ENCODE data around the gene NHS. TPM values are rescaled to one million over a fixed set of nuclear protein-coding genes. Genes with fewer than 3 reads are reported as not detected.
A peak's percentile ranks its signal among the peaks of the same experiment; 100 is the strongest.

Gene NHS
- total RNA-seq, 2 donors from 2014 or later, result 6.0 to 7.3 TPM

DNA sequence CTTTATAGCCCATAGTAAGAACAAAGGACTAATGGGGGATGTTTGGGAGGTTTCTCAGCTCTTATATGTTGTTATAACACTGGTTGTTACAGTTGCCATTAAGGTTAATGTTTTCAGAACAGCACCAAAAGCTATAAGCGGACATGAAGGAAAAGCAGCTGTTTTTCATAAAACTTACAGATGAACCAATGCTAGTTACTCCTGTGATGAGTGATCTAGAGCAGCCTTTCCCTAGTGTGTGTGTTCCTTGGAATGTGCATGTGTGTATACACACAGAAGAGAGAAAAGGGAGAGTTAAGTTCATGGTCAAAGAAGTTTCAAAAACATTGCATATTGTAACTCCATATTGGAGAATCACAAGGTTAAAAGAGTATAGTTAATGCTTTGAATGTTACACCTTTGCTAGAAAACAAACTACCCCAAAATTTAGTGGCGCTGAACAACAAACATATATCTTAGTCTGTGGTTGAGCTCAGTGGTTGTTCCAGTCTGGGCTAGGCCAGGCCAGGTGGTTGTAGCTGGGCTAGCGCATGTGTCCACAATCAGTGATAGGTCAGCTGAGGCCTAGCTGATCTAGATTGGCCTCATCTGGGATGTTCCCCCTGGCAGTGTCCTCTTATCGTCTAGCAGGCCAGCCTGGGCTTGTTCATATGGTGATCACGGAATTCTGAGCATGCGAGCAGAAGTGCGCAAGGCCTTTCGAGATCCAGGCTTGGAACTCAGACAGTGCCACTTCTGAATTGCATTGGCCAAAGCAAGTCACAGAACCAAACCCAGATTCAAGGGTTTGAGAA lies 151.0 kb downstream of the NHS start:
- Mint-ChIP-seq H3K4me3 (no peak overlapping the region), H3K27ac (no peak overlapping the region), H3K36me3 (ENCODE audit: low read depth) (no peaks in the 10 kb centered on the region), H3K27me3 (ENCODE audit: insufficient read depth) (no peaks in the 10 kb centered on the region), H3K9me3 (no peaks in the 10 kb centered on the region), H3K4me1 (peaks cover 25% of the 10 kb centered on the region)
- Histone ChIP-seq H3K9ac (ENCODE audit: extremely low read depth, low read length, poor library complexity, severe bottlenecking) (no peak overlapping the region), H3K4me3 (ENCODE audit: low read length) (no peak overlapping the region), H3K36me3 (ENCODE audit: control insufficient read depth, insufficient read depth, low read length) (no peaks in the 10 kb centered on the region), H3K27ac (ENCODE audit: low read depth, low read length) (no peak overlapping the region), H3K4me1 (ENCODE audit: control insufficient read depth, insufficient read depth, low read length) (no peaks in the 10 kb centered on the region), H3K9me3 (ENCODE audit: control insufficient read depth, low read length) (no peaks in the 10 kb centered on the region), H3K27me3 (ENCODE audit: control insufficient read depth, insufficient read depth, low read length, poor library complexity, severe bottlenecking) (no peaks in the 10 kb centered on the region)
- 96 to 98% methylated on average over 5 to 7 of the region's 8 CpGs for WGBS, 2 experiments (ENCODE audit: insufficient coverage in 1 of 2, insufficient read length in 1 of 2)
- TF ChIP-seq, protein P1, sequence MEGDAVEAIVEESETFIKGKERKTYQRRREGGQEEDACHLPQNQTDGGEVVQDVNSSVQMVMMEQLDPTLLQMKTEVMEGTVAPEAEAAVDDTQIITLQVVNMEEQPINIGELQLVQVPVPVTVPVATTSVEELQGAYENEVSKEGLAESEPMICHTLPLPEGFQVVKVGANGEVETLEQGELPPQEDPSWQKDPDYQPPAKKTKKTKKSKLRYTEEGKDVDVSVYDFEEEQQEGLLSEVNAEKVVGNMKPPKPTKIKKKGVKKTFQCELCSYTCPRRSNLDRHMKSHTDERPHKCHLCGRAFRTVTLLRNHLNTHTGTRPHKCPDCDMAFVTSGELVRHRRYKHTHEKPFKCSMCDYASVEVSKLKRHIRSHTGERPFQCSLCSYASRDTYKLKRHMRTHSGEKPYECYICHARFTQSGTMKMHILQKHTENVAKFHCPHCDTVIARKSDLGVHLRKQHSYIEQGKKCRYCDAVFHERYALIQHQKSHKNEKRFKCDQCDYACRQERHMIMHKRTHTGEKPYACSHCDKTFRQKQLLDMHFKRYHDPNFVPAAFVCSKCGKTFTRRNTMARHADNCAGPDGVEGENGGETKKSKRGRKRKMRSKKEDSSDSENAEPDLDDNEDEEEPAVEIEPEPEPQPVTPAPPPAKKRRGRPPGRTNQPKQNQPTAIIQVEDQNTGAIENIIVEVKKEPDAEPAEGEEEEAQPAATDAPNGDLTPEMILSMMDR (conservative IDR thresholded peaks at IDR 0.05), result no peak
- DNase-seq, result no peak

DNA sequence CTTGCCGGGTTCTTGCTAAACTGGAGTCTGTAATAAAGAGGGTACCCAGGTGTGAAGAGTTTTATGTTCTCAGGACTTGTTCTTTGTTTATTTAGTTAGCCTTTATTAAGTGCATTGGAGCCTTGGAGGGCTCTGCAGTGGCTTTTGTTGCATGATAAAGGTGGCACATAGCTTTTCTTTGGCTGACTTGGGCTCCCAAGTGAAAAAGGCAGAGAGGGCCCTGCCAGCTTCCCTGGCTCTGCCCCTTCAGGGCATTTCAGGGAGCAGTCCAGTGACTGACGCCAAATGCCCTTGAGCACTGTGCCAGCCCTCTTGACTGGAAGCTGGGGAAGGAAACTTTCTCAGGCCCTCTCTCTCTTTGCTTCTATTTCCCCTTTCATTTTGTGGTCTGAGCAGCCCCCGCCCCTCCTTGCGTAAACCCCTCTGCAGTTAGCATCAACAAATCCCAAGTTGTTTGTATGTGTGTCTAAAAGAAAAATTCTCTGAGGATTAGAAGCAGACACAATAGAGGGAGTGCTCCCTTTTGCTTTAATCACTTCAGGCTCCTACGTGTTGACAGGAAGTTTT lies 152.2 kb downstream of the NHS start:
- Histone ChIP-seq H3K4me3 (ENCODE audit: low read length) (no peak overlapping the region), H3K4me1 (ENCODE audit: control insufficient read depth, insufficient read depth, low read length) (no peaks in the 10 kb centered on the region), H3K9ac (ENCODE audit: extremely low read depth, low read length, poor library complexity, severe bottlenecking) (no peak overlapping the region), H3K27me3 (ENCODE audit: control insufficient read depth, insufficient read depth, low read length, poor library complexity, severe bottlenecking) (no peaks in the 10 kb centered on the region), H3K9me3 (ENCODE audit: control insufficient read depth, low read length) (no peaks in the 10 kb centered on the region), H3K27ac (ENCODE audit: low read depth, low read length) (no peak overlapping the region), H3K36me3 (ENCODE audit: control insufficient read depth, insufficient read depth, low read length) (no peaks in the 10 kb centered on the region)
- Mint-ChIP-seq H3K4me3 (no peak overlapping the region), H3K36me3 (ENCODE audit: low read depth) (no peaks in the 10 kb centered on the region), H3K4me1 (peaks cover 25% of the 10 kb centered on the region), H3K27me3 (ENCODE audit: insufficient read depth) (no peaks in the 10 kb centered on the region), H3K27ac (peak overlapping the region; percentile 33), H3K9me3 (no peaks in the 10 kb centered on the region)
- TF ChIP-seq, protein P1 (conservative IDR thresholded peaks at IDR 0.05), result no peak
- 68% methylated on average over 3 of the region's 5 CpGs; no CpG with 5 or more reads in 1 of the 2 experiments for WGBS, 2 experiments (ENCODE audit: insufficient coverage in 1 of 2, insufficient read length in 1 of 2)
- no peak for DNase-seq

DNA sequence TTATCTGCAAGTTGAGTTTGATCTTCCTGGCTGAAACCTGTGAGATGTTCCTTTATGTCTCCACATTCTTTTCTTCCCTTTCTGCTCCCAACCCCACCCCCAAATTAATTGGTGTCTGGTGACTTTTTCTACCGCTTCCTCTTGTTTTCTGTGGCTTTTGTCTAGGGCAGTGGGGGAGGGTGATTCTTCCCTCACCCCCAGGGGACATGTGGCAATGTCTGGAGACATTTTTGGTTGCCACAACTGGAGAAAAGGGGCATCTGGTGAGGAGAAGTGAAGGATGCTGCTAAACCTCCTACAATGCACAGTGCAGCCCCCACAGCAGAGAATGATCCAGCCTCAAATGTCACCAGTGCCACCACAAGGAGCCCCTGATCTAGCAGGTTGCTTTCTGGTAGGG lies 152.9 kb downstream of the NHS start:
- TF ChIP-seq, protein P1 (conservative IDR thresholded peaks at IDR 0.05), result no peak
- Histone ChIP-seq H3K4me1 (ENCODE audit: control insufficient read depth, insufficient read depth, low read length) (no peaks in the 10 kb centered on the region), H3K27me3 (ENCODE audit: control insufficient read depth, insufficient read depth, low read length, poor library complexity, severe bottlenecking) (no peaks in the 10 kb centered on the region), H3K36me3 (ENCODE audit: control insufficient read depth, insufficient read depth, low read length) (no peaks in the 10 kb centered on the region), H3K4me3 (ENCODE audit: low read length) (no peak overlapping the region), H3K9me3 (ENCODE audit: control insufficient read depth, low read length) (no peaks in the 10 kb centered on the region), H3K9ac (ENCODE audit: extremely low read depth, low read length, poor library complexity, severe bottlenecking) (no peak overlapping the region), H3K27ac (ENCODE audit: low read depth, low read length) (no peak overlapping the region)
- Mint-ChIP-seq H3K36me3 (ENCODE audit: low read depth) (no peaks in the 10 kb centered on the region), H3K27me3 (ENCODE audit: insufficient read depth) (no peaks in the 10 kb centered on the region), H3K27ac (peak overlapping the region; percentile 33), H3K9me3 (no peaks in the 10 kb centered on the region), H3K4me3 (no peak overlapping the region), H3K4me1 (peaks cover 25% of the 10 kb centered on the region)
- WGBS, 2 experiments (ENCODE audit: insufficient coverage in 1 of 2, insufficient read length in 1 of 2), result no CpG with 5 or more reads among the region's 1 CpG
- no peak for DNase-seq
